OCI-LY1 (cell line): ENCODE measurements around the gene GALNT2.

Experiments
- EZH2 ChIP-seq: fragments of 200-600 bp; sonication (generic), shearing (Covaris generic); IDR thresholded peaks from 2 replicates; pipeline ENCODE4 v1.8.0; 2017; ENCODE audit warnings: borderline replicate concordance, mixed run types, mild to moderate bottlenecking, antibody characterized with exemption, low read length, moderate library complexity, mixed read lengths
- TF ChIP-seq, protein P1 (sequence below): fragments of 200-600 bp; sonication (generic), shearing (Covaris generic); IDR thresholded peaks from 2 replicates; pipeline ENCODE4 v1.5.1; 2017; ENCODE audit warnings: mild to moderate bottlenecking, antibody characterized with exemption, low read length, moderate library complexity, mixed read lengths

DNA sequence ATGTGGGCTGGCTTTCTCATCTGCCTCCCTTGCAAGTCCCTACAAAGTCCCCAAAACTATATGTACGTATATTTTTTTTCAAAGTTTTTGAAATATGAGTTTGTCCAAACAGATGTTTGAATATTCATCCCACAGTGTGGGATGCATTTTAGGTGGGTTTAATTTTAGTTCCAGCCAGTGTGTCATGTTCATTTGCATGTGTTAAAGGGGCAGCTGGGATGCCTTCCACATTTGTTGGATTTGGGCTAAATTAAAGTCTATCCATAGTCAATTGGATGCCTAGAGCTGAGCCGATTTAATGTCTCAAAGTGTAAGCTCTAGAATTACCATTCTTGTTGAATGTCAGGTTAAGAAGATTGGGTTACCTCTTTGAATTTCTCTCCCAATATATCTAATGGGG, 139.2 kb downstream of the GALNT2 start:
- TF ChIP-seq, protein P1, sequence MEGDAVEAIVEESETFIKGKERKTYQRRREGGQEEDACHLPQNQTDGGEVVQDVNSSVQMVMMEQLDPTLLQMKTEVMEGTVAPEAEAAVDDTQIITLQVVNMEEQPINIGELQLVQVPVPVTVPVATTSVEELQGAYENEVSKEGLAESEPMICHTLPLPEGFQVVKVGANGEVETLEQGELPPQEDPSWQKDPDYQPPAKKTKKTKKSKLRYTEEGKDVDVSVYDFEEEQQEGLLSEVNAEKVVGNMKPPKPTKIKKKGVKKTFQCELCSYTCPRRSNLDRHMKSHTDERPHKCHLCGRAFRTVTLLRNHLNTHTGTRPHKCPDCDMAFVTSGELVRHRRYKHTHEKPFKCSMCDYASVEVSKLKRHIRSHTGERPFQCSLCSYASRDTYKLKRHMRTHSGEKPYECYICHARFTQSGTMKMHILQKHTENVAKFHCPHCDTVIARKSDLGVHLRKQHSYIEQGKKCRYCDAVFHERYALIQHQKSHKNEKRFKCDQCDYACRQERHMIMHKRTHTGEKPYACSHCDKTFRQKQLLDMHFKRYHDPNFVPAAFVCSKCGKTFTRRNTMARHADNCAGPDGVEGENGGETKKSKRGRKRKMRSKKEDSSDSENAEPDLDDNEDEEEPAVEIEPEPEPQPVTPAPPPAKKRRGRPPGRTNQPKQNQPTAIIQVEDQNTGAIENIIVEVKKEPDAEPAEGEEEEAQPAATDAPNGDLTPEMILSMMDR: no peak
- TF ChIP-seq EZH2: no peak
